Measurements from ENCODE around the gene CRBN. TPM values are rescaled to one million over a fixed set of nuclear protein-coding genes. Genes with fewer than 3 reads are reported as not detected.

Gene CRBN
- total RNA-seq, 1 donor from 2014 or later = 52.6 TPM

DNA sequence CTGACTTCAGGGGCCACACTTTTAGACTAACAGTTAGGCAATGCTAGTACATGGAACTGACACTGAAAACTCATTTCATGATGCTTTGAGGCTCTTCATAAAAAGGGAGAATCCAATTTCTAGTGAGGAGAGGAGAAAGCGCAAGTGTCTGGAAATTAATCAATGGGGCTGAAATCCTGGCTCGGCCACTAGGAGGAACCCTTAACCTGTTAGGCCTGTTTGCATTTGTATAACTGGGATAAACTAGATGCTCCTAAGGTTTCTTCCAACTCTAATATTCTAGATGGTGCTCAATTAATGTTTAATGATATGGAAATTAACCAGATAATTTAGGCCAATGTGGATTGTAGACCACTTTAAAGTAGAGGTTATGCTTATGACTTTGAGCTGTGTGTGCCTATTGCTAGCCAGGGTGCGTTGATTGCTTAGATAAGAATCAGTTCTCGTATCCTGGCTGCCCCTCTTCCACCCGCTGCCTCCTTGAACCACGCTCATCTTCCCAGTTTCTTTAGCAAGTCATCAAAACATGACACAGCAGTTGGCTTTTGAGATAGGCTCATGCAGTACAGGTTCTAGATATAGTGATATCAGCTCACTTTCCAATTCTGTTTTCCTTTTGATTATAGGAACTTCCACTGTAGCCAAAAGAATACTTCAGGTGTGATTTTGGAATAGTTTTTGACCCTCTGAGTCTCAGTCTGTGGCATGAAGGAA, 16.8 kb upstream of the CRBN start:
- DNase-seq = peak; percentile 63
- Mint-ChIP-seq H3K27me3 (ENCODE audit: unreplicated experiment) (peaks cover 2% of the 10 kb centered on the region), H3K4me3 (ENCODE audit: unreplicated experiment) (no peak overlapping the region), H3K9me3 (ENCODE audit: unreplicated experiment) (peaks cover 1% of the 10 kb centered on the region), H3K27ac (ENCODE audit: unreplicated experiment) (no peak overlapping the region), H3K36me3 (ENCODE audit: unreplicated experiment) (no peaks in the 10 kb centered on the region), H3K4me1 (ENCODE audit: low read depth, unreplicated experiment) (peaks cover 6% of the 10 kb centered on the region)
- TF ChIP-seq CTCF (IDR thresholded peaks at IDR 0.05; ENCODE audit: partially characterized antibody, unreplicated experiment) = peak; percentile 75

GRCh38 chr3:3194861-3195260, 15.4 kb upstream of the CRBN start:
- Mint-ChIP-seq H3K27me3 (ENCODE audit: unreplicated experiment) (peaks cover 2% of the 10 kb centered on the region), H3K9me3 (ENCODE audit: unreplicated experiment) (no peaks in the 10 kb centered on the region), H3K27ac (ENCODE audit: unreplicated experiment) (no peak overlapping the region), H3K4me1 (ENCODE audit: low read depth, unreplicated experiment) (no peaks in the 10 kb centered on the region), H3K4me3 (ENCODE audit: unreplicated experiment) (no peak overlapping the region), H3K36me3 (ENCODE audit: unreplicated experiment) (no peaks in the 10 kb centered on the region)
- no peak for TF ChIP-seq CTCF (IDR thresholded peaks at IDR 0.05; ENCODE audit: partially characterized antibody, unreplicated experiment)
- no peak for DNase-seq

GRCh38 chr3:3192286-3192675, 12.8 kb upstream of the CRBN start:
- Mint-ChIP-seq H3K27me3 (ENCODE audit: unreplicated experiment) (no peaks in the 10 kb centered on the region), H3K4me1 (ENCODE audit: low read depth, unreplicated experiment) (no peaks in the 10 kb centered on the region)

DNA sequence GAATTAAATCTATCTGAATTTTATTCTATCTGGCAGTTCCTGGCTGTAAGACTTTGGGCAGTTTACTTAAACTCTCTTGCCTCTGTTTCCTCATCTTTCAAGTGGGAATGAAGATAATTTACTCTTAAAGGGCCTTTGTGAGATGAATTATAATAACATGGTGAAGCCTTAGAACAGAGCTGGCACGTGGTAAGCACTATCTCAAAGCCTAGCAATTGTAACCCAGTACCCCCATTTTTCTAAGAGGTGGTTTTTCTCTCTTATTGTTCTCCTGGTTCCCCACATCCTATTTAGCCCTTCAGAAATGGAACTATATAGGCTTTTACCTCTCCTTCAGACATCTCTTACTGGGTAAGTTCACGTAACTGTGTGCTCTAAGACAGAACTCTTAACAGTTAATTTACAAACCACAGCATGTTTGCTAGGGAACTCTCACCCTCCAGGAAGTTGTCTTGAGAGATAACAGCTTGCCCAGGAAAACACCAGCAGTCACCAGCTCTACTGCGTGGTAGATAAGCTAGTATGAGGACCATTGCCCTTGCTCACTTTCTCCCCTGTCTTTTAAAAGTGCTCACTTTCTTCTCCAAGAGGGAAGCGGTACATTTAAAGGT, 12.3 kb upstream of the CRBN start:
- no peaks in the 10 kb centered on the region for H3K9me3 Mint-ChIP-seq (ENCODE audit: unreplicated experiment)
- no peaks in the 10 kb centered on the region for H3K4me1 Mint-ChIP-seq (ENCODE audit: low read depth, unreplicated experiment)
- no peaks in the 10 kb centered on the region for H3K36me3 Mint-ChIP-seq (ENCODE audit: unreplicated experiment)
- no peak overlapping the region for H3K4me3 Mint-ChIP-seq (ENCODE audit: unreplicated experiment)
- no peak for DNase-seq
- H3K27me3 Mint-ChIP-seq (ENCODE audit: unreplicated experiment) = no peaks in the 10 kb centered on the region
- no peak for TF ChIP-seq CTCF (IDR thresholded peaks at IDR 0.05; ENCODE audit: partially characterized antibody, unreplicated experiment)
- H3K27ac Mint-ChIP-seq (ENCODE audit: unreplicated experiment) = no peak overlapping the region

More at GRCh38 chr3:3192286-3192675, 12.8 kb upstream of the CRBN start:
- H3K4me3 Mint-ChIP-seq (ENCODE audit: unreplicated experiment) = no peak overlapping the region
- H3K9me3 Mint-ChIP-seq (ENCODE audit: unreplicated experiment) = no peaks in the 10 kb centered on the region
- no peak overlapping the region for H3K27ac Mint-ChIP-seq (ENCODE audit: unreplicated experiment)
- no peaks in the 10 kb centered on the region for H3K36me3 Mint-ChIP-seq (ENCODE audit: unreplicated experiment)
- no peak for TF ChIP-seq CTCF (IDR thresholded peaks at IDR 0.05; ENCODE audit: partially characterized antibody, unreplicated experiment)
- no peak for DNase-seq

DNA sequence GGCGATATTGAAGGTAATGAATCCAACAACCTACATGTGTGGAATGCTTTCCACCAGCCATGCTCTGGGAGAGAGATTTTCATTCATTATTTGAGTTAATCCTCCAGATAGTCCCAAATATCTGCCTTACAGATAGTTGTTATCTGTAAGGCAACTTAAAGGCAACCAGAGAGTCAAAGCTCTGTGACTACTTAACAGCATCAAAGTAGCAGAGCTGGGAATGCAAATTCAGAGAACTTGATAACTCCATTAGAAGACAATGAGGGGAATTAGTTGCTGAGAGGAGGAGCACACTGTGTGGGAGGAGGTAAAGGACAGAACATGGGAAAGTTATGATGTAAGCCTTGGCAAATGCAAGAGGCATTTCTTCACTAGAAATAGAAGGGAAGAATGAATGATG, 10.5 kb upstream of the CRBN start:
- no peak for DNase-seq
- no peak overlapping the region for H3K27ac Mint-ChIP-seq (ENCODE audit: unreplicated experiment)
- H3K27me3 Mint-ChIP-seq (ENCODE audit: unreplicated experiment) = peaks cover 3% of the 10 kb centered on the region
- H3K4me1 Mint-ChIP-seq (ENCODE audit: low read depth, unreplicated experiment) = no peaks in the 10 kb centered on the region
- TF ChIP-seq CTCF (IDR thresholded peaks at IDR 0.05; ENCODE audit: partially characterized antibody, unreplicated experiment) = no peak
- H3K36me3 Mint-ChIP-seq (ENCODE audit: unreplicated experiment) = peaks cover 6% of the 10 kb centered on the region
- peaks cover 4% of the 10 kb centered on the region for H3K9me3 Mint-ChIP-seq (ENCODE audit: unreplicated experiment)
- H3K4me3 Mint-ChIP-seq (ENCODE audit: unreplicated experiment) = no peak overlapping the region
